Measurements from ENCODE around the gene LMAN2.

The LMAN2 gene

GRCh38 chr5:177327539-177328522 lies 23.6 kb downstream of the LMAN2 start:
- no peak for DNase-seq (ENCODE audit: low read depth)

DNA sequence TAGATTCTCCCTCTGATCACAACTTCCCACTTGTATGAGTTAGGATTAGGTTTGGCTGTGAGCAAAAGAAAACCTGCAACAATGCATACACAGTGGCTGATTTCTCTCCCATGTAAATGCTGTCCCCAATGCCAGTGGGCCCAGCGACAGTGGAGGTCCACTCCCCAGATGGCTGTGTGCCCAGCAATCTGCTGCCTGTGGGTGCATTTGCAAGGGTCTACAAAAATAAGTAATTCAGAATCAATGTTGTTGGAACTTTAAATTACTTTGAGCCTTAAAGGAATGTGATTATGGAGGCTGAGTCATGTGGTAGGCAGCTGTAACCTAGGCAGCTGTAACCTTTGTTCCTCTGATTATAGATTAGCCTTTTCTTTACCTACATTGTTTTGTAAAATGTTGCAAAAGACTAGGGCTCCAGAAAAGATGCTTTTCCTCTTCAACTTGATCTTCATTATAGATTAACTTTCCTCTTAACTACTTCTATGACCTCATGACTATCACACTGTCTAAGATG lies 25.5 kb downstream of the LMAN2 start:
- DNase-seq (ENCODE audit: low read depth), result no peak

DNA sequence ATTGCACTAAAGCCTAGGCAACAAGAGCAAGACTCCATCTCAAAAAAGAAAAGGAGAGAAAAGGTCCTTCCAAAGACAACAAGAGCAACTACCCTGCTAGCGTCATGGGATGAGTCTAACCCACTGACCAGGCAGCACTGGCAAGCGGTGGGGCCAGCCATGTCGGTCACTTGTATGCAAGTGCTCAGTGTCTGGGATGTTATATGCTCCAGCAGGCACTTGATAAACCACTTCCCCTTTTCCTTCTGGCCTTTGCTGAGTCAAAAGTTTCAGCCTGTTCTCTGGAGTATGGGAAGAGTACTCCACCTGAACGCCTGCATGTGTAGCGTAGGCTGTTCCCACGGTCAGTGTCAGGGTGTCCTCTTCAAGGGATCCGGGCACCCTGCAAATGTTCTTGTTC lies 30.6 kb downstream of the LMAN2 start:
- no peak for DNase-seq (ENCODE audit: low read depth)

- DNase-seq (ENCODE audit: low read depth), result no peak
Observed at GRCh38 chr5:177319913-177320588, 31.4 kb downstream of the LMAN2 start.

- peak; percentile 53 for DNase-seq (ENCODE audit: low read depth)
Observed at GRCh38 chr5:177317959-177318377, 33.5 kb downstream of the LMAN2 start.

GRCh38 chr5:177316005-177316404 lies 35.5 kb downstream of the LMAN2 start:
- no peak for DNase-seq (ENCODE audit: low read depth)

GRCh38 chr5:177315411-177315810 lies 36.1 kb downstream of the LMAN2 start:
- DNase-seq (ENCODE audit: low read depth), result no peak

DNA sequence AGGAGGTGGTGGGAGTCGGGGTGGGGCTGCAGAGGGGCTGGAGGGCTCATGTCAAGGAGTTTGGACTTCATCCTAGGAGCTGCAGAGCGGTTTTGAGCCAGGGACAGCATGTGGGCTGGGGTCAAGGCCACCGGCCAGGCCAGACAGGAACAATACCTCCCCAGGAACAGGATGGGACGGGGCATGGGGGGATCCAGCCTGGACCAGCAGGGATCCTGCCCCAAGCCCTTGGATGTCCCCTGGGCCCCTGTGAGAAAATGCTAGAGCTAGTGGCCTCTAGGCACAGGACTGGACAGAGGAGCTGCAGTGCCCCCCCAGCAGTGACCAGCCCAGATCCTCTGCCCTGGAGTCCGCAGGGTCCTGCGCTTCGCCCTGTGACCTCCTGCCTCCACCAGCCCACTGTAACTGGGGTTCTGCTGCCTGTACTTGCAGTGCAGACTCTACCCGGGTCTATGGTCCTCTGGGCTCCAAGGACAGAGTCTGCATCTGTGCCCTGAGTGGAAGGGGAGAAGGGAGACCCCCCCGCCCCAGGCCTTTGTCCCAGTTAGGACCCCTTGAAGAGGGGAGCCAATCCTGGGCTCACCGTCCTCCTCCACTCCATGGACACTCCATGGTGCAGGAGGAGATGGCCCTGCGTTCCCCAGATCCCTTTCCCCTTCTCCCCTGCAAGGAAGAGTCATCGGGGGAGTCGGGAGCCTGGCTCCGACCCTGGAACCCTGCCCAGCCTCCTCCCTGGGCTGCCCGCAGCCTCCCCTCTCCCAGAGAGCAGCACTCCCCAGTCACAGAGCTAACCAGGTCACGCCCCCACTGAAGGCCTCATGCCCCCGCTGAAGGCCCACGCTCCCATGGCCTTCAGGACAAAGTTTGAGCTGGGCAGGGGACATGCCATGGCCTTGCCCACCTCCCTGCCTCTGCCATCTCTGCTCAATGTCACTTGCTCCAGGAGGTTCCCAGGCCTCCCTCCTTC lies 36.8 kb downstream of the LMAN2 start:
- DNase-seq (ENCODE audit: low read depth), result no peak

GRCh38 chr5:177313561-177314259 lies 37.8 kb downstream of the LMAN2 start:
- DNase-seq (ENCODE audit: low read depth), result no peak

GRCh38 chr5:177312649-177313181 lies 38.8 kb downstream of the LMAN2 start:
- no peak for DNase-seq (ENCODE audit: low read depth)

DNA sequence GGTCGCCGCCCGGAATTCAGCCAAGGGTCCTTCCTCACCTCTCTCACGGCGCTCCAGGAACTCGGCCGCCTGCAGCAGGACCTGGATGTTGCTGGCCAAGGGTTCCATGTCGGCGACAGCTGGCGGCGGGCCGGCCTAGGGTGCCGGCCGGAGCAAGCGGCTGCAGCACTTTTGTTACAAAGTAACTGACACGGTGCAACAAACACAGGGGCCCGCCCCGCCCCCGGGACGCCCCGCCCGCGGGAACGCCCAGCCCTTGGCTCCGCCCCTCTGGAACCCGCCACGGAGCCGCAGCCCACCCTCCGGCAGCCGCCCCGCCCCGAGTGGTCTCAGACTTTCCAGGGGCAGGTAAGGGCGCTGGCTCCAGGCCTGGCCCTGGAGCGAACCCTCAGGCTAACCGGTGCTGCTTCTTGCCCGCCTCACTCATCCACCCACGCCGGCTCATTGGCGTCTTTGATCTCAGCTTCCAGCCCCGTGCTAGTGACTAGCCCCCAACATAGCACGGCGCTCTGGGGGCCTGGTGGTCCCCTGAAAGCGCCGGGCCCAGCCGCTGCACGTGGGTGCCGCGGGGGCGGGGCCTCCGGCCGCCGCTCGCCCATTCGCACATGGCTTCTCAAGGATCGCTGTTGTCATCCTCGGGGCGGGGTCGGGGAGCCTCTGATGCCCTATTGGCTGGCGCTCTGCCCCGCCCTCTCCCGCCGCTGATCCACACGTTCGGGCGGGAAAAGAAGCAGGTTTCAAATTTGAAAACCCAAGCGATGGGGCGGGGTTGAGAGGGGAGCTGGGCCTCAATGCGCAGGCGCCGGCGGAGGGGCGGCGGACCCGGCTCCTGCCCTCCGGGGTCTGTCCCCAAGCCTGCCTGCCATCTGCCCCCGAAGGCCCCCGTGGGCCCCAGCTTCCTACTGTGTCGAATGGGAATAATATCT lies 39.5 kb downstream of the LMAN2 start, which contains the start of gene MXD3:
Gene MXD3 (minus strand): TSS at position 176 of the 926 bp plus-strand sequence. CDS start 68 bp downstream, at position 108.
- peak; percentile 90 for DNase-seq (ENCODE audit: low read depth)

- no peak for DNase-seq (ENCODE audit: low read depth)
Observed at GRCh38 chr5:177311392-177311722, 40.1 kb downstream of the LMAN2 start.

GRCh38 chr5:177310757-177311391 lies 40.6 kb downstream of the LMAN2 start:
- DNase-seq (ENCODE audit: low read depth), result no peak

DNA sequence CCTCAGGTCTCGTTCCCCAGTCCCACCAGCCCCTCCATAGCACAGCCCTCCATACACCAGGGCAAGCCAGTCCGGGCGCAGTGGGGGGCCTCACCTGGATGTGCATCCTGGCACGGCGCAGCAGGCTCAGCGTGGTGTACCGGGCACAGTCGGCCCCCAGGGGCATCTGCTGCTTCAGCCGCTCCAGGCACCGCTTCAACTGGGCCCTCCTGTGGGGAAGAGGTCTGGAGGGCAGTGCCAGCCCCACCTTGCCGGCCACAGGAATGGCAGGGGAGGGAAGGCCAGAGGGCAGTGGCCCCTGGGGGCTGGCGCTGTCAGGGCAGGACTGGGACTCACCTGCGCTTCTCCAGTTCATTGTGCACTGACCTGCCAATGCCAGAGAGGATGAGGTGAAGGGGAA lies 41.1 kb downstream of the LMAN2 start:
- no peak for DNase-seq (ENCODE audit: low read depth)

- no peak for DNase-seq (ENCODE audit: low read depth)
Observed at GRCh38 chr5:177309351-177310191, 41.9 kb downstream of the LMAN2 start.

DNA sequence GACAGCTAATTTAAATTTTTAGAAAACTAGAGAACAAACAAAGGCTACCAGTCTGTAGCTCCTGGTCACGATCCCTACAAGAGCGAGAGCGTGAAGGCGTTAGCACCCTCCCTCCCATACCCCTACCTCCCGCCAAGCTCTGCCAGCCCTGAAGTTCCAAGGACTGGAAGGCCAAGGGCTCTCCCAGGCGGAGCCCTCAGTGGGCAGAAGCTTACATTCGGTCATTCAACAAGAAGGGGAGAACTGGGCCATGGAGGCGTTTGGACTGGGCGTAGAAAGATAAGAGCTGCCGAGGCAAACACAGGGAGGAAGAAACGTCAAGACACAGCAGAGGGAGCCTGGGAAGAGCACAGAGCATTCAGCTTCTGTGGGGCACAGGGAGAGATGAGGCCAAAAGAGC lies 42.7 kb downstream of the LMAN2 start:
- DNase-seq (ENCODE audit: low read depth), result no peak

DNA sequence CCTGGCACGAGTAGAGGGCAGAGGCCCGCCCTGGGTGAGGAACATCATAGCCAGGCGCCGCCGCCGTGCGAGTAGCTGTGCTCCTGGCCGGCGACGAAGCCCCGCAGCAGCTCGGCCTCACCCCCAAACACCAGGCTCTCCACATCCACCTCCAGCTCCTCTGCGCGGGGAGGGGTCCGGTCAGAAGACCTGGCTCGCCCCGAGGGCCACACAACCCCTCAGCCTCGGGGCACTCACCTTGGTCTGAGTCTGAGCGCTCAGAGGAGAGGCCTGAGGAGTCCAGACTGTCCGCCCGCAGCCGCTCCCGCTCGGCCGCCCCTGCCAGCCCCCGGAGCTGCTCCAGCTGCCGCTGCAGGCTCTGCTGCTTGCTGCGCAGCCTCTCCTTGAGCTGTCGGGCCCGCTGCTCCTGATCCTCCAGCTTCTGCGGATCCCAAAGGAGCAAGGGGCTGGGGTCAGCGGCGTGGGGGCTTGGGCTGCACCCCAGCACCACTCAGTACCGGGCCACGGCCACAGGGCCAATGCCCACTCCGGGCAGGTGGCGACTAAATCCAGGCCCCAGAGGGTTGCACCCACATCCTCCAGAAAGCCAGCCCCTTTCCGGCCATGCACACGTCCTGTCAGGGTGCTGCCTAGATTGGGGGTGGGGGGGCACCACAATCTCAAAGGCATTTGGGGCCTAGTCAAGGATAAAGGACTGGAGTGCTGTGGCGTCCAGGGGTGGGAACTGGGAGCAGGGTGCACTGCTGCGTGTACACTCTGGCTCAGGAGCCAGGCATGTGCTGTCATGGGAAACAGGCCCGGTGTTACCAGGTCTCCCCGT lies 43.7 kb downstream of the LMAN2 start:
- DNase-seq (ENCODE audit: low read depth), result no peak
